ENCODE data around the gene TCF7L1.

DNA sequence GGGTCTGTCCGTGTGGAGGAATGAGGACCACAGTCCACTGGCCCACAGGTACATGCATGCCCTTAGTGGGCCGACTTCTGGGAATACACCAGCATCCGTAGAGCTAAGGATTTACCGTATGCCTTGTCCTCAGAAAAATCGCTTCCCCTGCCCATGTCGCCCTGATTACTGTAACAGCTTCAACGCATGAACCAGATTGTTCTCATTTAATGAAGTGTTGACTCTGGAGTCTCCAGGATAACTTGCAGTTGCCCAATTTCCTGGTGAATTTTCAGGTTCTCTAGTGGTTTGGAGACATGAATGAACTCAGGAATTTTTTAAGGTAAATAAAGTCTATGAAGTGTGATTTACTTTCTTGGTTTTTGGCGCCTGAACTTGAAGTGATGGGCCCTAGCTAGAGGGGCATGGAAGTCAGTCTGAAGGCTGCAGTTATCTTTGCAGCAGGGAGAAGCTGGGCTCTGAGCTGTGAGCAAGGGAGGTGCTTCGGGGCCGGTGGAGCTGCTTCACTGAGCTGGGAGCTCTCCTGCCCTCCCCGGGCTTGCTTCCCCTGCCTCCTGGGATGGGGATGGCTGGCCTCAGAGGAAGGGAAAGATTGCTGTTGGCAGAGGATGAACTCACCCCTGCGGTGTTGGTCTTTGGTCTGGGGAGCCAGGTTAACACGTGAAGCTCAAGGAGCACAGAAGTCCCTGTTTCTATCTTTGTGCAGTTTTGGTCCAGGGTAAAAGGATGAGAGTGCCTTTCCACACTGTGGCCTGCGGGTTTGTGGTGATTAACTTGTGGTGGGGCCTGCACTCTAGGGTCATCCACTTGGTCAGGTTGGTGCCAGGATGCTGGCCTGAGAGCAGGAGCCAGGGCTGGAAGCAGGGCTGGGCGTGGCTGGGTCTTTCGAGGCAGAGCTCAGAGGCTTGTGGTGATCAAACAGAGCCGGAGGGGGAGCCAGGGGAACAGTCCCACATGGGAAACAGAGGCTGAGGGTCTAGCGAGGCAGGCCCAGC, 28.1 kb downstream of the TCF7L1 start:
- TF ChIP-seq, protein P1, sequence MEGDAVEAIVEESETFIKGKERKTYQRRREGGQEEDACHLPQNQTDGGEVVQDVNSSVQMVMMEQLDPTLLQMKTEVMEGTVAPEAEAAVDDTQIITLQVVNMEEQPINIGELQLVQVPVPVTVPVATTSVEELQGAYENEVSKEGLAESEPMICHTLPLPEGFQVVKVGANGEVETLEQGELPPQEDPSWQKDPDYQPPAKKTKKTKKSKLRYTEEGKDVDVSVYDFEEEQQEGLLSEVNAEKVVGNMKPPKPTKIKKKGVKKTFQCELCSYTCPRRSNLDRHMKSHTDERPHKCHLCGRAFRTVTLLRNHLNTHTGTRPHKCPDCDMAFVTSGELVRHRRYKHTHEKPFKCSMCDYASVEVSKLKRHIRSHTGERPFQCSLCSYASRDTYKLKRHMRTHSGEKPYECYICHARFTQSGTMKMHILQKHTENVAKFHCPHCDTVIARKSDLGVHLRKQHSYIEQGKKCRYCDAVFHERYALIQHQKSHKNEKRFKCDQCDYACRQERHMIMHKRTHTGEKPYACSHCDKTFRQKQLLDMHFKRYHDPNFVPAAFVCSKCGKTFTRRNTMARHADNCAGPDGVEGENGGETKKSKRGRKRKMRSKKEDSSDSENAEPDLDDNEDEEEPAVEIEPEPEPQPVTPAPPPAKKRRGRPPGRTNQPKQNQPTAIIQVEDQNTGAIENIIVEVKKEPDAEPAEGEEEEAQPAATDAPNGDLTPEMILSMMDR (optimal IDR thresholded peaks at IDR 0.05 in 1 of 3, IDR thresholded peaks at IDR 0.05 in 1 of 3, conservative IDR thresholded peaks at IDR 0.05 in 1 of 3; ENCODE audit: extremely low read depth in 1 of 3, insufficient read depth in 2 of 3, low read length in 3 of 3), result no peak
- no peak for TF ChIP-seq EZH2 (IDR thresholded peaks at IDR 0.05; ENCODE audit: low read length)

Measured in keratinocyte (primary cell).